Activated T-helper 17 cell treated with anti-CD3 and anti-CD28 coated beads, Interleukin-2, amount 50 U/mL, for 72 hours (primary cell): ENCODE results near the gene CDO1. TPM values are rescaled to one million over a fixed set of nuclear protein-coding genes. Genes with fewer than 3 reads are reported as not detected.

Source experiments
- ATAC-seq: fragments of 150-1000 bp; cut with Tn5 transposase; replicated peaks from 2 replicates; pipeline ENCODE4 v1.10.0; 2021; ENCODE audit warnings: mild to moderate bottlenecking, moderate library complexity
- H3K27ac Mint-ChIP-seq: one replicate; pipeline ENCODE4 v1.8.0; 2022; ENCODE audit warnings: mixed read lengths
- H3K27me3 Mint-ChIP-seq: one replicate; pipeline ENCODE4 v1.8.0; 2022; ENCODE audit warnings: mixed read lengths
- H3K36me3 Mint-ChIP-seq: one replicate; pipeline ENCODE4 v1.8.0; 2022; ENCODE audit warnings: low read depth, mild to moderate bottlenecking, mixed read lengths
- H3K4me1 Mint-ChIP-seq: one replicate; pipeline ENCODE4 v1.8.0; 2022; ENCODE audit warnings: mixed read lengths
- H3K4me3 Mint-ChIP-seq: one replicate; pipeline ENCODE4 v1.8.0; 2022; ENCODE audit warnings: mild to moderate bottlenecking, mixed read lengths
- H3K9me3 Mint-ChIP-seq: one replicate; pipeline ENCODE4 v1.8.0; 2022; ENCODE audit warnings: mixed read lengths
- total RNA-seq, 2 donors: library from RNA; stranded (reverse); gene quantifications; one replicate each; pipeline ENCODE4 v1.2.3, GENCODE V29; 2022

CDO1 gene
- total RNA-seq, 2 donors from 2014 or later, result not detected

GRCh38 chr5:115788440-115788839 is 28.0 kb downstream of the CDO1 start:
- peaks cover 54% of the 10 kb centered on the region for H3K27me3 Mint-ChIP-seq

DNA sequence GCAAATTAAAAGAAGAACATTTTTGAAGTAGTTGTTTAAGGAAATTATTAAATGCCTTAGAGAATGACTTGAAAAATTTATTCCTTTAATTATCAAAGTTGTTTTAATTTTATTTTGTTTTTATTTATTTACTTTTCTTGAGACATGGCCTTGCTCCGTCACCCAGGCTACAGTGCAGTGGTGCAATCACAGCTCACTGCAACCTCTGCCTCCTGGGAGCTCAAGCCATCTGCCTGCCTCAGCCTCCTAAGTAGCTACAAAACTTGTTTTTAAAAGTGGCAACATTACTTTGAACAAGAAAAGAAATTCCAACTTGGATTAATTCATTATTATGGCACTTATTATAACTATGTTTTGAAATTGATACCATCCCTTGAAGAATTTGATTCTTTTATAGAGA is 29.0 kb downstream of the CDO1 start:
- no peak overlapping the region for H3K27ac Mint-ChIP-seq
- H3K27me3 Mint-ChIP-seq, result peaks cover 46% of the 10 kb centered on the region
- no peak overlapping the region for H3K4me3 Mint-ChIP-seq
- peaks cover 3% of the 10 kb centered on the region for H3K9me3 Mint-ChIP-seq
- no peaks in the 10 kb centered on the region for H3K36me3 Mint-ChIP-seq
- ATAC-seq, result no peak
- H3K4me1 Mint-ChIP-seq, result no peaks in the 10 kb centered on the region

More at GRCh38 chr5:115788440-115788839, 28.0 kb downstream of the CDO1 start:
- H3K4me3 Mint-ChIP-seq, result no peak overlapping the region
- no peaks in the 10 kb centered on the region for H3K4me1 Mint-ChIP-seq
- peaks cover 3% of the 10 kb centered on the region for H3K9me3 Mint-ChIP-seq
- H3K36me3 Mint-ChIP-seq, result no peaks in the 10 kb centered on the region
- ATAC-seq, result no peak
- H3K27ac Mint-ChIP-seq, result no peak overlapping the region

- ATAC-seq, result no peak
- Mint-ChIP-seq H3K9me3 (peaks cover 3% of the 10 kb centered on the region), H3K4me1 (no peaks in the 10 kb centered on the region), H3K27ac (no peak overlapping the region), H3K27me3 (peaks cover 44% of the 10 kb centered on the region), H3K4me3 (no peak overlapping the region), H3K36me3 (no peaks in the 10 kb centered on the region)
These were observed 30.9 kb downstream of the CDO1 start for GRCh38 chr5:115785381-115786065.

DNA sequence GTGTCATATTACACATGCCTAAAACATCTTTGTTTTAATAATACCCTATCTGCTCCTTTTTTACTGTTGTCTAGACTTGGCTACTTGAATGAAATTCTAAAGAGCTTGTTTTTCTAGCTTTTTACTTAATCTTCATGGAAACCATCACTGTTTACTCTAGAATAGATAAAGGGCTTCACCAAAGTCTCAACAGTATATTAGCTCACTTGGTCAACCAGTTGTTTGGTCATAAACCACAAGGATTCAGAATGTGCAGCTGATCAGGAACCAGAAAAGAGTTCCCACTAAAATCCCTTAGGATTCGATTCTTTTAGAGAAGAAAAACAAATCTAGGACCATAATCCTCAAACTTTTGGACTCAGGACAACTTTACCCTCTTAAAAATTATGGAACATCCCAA is 38.0 kb downstream of the CDO1 start:
- Mint-ChIP-seq H3K4me3 (no peak overlapping the region), H3K4me1 (no peaks in the 10 kb centered on the region), H3K27ac (no peak overlapping the region), H3K9me3 (no peaks in the 10 kb centered on the region), H3K36me3 (no peaks in the 10 kb centered on the region), H3K27me3 (peaks cover 16% of the 10 kb centered on the region)
- no peak for ATAC-seq

DNA sequence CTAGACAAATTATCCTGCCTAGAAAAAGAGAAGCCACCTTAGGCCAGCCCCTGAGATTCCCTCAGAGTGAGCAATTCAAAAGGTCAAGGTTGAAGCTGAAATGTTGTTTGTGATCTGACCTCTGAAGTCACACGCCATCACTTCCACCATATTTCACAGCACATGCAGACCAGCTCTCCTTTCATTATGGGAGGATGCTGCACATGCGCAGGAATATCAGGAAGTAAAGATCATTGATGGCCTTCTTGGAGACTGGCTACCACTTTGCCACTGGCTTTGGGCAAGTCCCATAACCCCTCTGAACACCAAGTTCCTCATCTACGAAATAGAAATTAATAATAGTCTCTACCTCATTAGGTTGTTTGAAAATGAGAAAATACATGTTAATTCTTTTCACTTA is 39.5 kb downstream of the CDO1 start:
- H3K4me3 Mint-ChIP-seq, result no peak overlapping the region
- peaks cover 20% of the 10 kb centered on the region for H3K27me3 Mint-ChIP-seq
- ATAC-seq, result no peak

GRCh38 chr5:115775999-115776398 is 40.5 kb downstream of the CDO1 start:
- Mint-ChIP-seq H3K4me3 (no peak overlapping the region), H3K4me1 (no peaks in the 10 kb centered on the region), H3K27ac (no peak overlapping the region), H3K9me3 (no peaks in the 10 kb centered on the region), H3K36me3 (no peaks in the 10 kb centered on the region), H3K27me3 (peaks cover 12% of the 10 kb centered on the region)
- no peak for ATAC-seq

More for the DNA sequence above, 39.5 kb downstream of the CDO1 start:
- Mint-ChIP-seq H3K36me3 (no peaks in the 10 kb centered on the region), H3K4me1 (no peaks in the 10 kb centered on the region), H3K9me3 (no peaks in the 10 kb centered on the region), H3K27ac (no peak overlapping the region)

GRCh38 chr5:115774684-115775083 is 41.8 kb downstream of the CDO1 start:
- no peak overlapping the region for H3K4me3 Mint-ChIP-seq
- H3K9me3 Mint-ChIP-seq, result no peaks in the 10 kb centered on the region
- no peaks in the 10 kb centered on the region for H3K36me3 Mint-ChIP-seq
- no peak overlapping the region for H3K27ac Mint-ChIP-seq
- no peaks in the 10 kb centered on the region for H3K4me1 Mint-ChIP-seq
- peaks cover 14% of the 10 kb centered on the region for H3K27me3 Mint-ChIP-seq
- ATAC-seq, result no peak

- Mint-ChIP-seq H3K4me3 (no peak overlapping the region), H3K27me3 (peaks cover 14% of the 10 kb centered on the region), H3K9me3 (no peaks in the 10 kb centered on the region), H3K36me3 (no peaks in the 10 kb centered on the region), H3K4me1 (no peaks in the 10 kb centered on the region), H3K27ac (no peak overlapping the region)
- no peak for ATAC-seq
These were observed 43.6 kb downstream of the CDO1 start for GRCh38 chr5:115772731-115773475.

DNA sequence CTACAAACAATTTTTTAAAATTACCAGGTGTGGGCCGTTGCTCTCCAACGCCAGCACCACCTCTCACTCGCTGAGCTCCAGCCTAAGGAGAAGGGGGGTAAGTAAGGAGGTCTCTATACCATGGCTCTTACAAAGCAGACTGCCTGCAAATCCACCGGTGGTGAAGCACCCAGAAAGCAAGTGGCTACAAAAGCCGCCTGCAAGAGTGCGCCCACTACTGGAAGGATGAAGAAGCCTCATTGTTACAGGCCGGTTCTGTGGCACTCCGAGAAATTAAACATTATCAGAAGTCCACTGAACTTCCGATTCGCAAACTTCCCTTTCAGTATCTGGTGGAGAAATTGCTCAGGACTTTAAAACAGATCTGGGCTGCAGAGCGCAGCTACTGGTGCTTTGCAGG is 46.0 kb downstream of the CDO1 start:
- no peak overlapping the region for H3K4me3 Mint-ChIP-seq
- H3K9me3 Mint-ChIP-seq, result no peaks in the 10 kb centered on the region
- peaks cover 10% of the 10 kb centered on the region for H3K27me3 Mint-ChIP-seq
- no peaks in the 10 kb centered on the region for H3K36me3 Mint-ChIP-seq
- no peak overlapping the region for H3K27ac Mint-ChIP-seq
- ATAC-seq, result no peak
- H3K4me1 Mint-ChIP-seq, result no peaks in the 10 kb centered on the region

DNA sequence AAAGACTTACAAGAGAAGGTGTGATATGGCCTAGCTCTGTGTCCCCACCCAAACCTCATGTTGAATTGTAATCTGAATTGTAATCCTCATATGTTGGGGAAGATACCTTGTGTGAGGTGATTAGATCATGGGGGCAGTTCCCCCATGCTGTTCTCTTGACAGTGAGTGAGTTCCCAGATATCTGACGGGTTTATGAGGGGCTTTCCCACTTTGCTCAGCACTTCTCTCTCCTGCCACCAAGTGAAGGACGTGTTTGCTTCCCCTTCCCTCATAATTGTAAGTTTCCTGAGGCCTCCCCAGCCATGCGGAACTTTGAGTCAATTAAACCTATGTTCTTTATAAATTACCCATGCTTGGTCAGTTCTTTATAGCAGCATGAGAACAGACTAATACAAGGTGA is 49.0 kb downstream of the CDO1 start:
- no peak overlapping the region for H3K4me3 Mint-ChIP-seq
- no peaks in the 10 kb centered on the region for H3K4me1 Mint-ChIP-seq
- no peak overlapping the region for H3K27ac Mint-ChIP-seq
- H3K9me3 Mint-ChIP-seq, result no peaks in the 10 kb centered on the region
- no peak for ATAC-seq
- no peaks in the 10 kb centered on the region for H3K36me3 Mint-ChIP-seq
- H3K27me3 Mint-ChIP-seq, result peaks cover 10% of the 10 kb centered on the region

- Mint-ChIP-seq H3K27me3 (peaks cover 10% of the 10 kb centered on the region), H3K4me3 (no peak overlapping the region), H3K9me3 (no peaks in the 10 kb centered on the region), H3K27ac (no peak overlapping the region), H3K4me1 (no peaks in the 10 kb centered on the region), H3K36me3 (no peaks in the 10 kb centered on the region)
- ATAC-seq, result no peak
These were observed 49.9 kb downstream of the CDO1 start for GRCh38 chr5:115766608-115767007.

DNA sequence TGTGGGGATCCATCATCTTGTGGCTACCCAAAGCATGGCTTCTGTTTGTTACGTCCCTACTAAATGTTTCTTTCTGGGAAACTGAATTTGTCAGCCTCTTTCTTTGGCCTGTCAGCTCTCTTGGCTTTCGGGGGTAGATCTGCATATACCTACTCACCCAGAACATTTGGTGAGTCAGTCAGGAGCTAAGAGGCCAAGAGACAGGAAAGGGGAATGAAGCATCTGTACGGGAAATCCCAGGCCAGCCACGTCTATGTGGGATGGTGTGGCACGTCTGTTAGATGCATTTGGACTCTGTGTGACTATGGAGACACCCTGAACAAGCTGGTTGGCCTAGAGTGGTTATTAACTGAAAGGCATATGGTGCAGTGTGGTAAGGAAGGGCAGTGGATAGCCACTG is 58.1 kb downstream of the CDO1 start:
- ATAC-seq, result peak; percentile 77
- Mint-ChIP-seq H3K4me3 (no peak overlapping the region), H3K27ac (no peak overlapping the region), H3K9me3 (no peaks in the 10 kb centered on the region), H3K36me3 (no peaks in the 10 kb centered on the region), H3K27me3 (peaks cover 14% of the 10 kb centered on the region), H3K4me1 (no peaks in the 10 kb centered on the region)

- Mint-ChIP-seq H3K27me3 (peaks cover 17% of the 10 kb centered on the region), H3K27ac (no peak overlapping the region), H3K4me1 (no peaks in the 10 kb centered on the region), H3K36me3 (no peaks in the 10 kb centered on the region), H3K9me3 (no peaks in the 10 kb centered on the region), H3K4me3 (no peak overlapping the region)
- ATAC-seq, result no peak
These were observed 60.8 kb downstream of the CDO1 start for GRCh38 chr5:115755675-115756074.
